ENCODE measurements around the gene OXGR1.

GRCh38 chr13:96996886-96997285, 2.6 kb upstream of the OXGR1 start:
- TF ChIP-seq POLR2A (IDR thresholded peaks at IDR 0.05) (no peak), CTCF (IDR thresholded peaks at IDR 0.05) (no peak)
